Measurements from ENCODE around the gene PUSL1. TPM values are rescaled to one million over a fixed set of nuclear protein-coding genes. Genes with fewer than 3 reads are reported as not detected.

PUSL1 gene
- total RNA-seq, 1 donor from 2014 or later = 9.8 TPM

- DNase-seq (ENCODE audit: low read depth in 2 of 2) = peak in 1 of 2 donors; percentile 25
Observed at GRCh38 chr1:1293263-1294249, 14.8 kb upstream of the PUSL1 start.

GRCh38 chr1:1294250-1294890, 14.0 kb upstream of the PUSL1 start:
- no peak for DNase-seq (ENCODE audit: low read depth in 2 of 2)

GRCh38 chr1:1295154-1295923, 13.1 kb upstream of the PUSL1 start:
- no peak for DNase-seq (ENCODE audit: low read depth in 2 of 2)

GRCh38 chr1:1296070-1297061, 12.0 kb upstream of the PUSL1 start:
- DNase-seq (ENCODE audit: low read depth in 2 of 2) = no peak

GRCh38 chr1:1297802-1298424, 10.5 kb upstream of the PUSL1 start:
- no peak for DNase-seq (ENCODE audit: low read depth in 2 of 2)

- DNase-seq (ENCODE audit: low read depth in 2 of 2) = peak in 1 of 2 donors; percentile 50
Observed at GRCh38 chr1:1298861-1299685, 9.3 kb upstream of the PUSL1 start.

GRCh38 chr1:1299686-1300351, 8.6 kb upstream of the PUSL1 start:
- DNase-seq (ENCODE audit: low read depth in 2 of 2) = no peak

GRCh38 chr1:1300352-1300739, 8.1 kb upstream of the PUSL1 start:
- DNase-seq (ENCODE audit: low read depth in 2 of 2) = no peak

- no peak for DNase-seq (ENCODE audit: low read depth in 2 of 2)
Observed at GRCh38 chr1:1302006-1302430, 6.4 kb upstream of the PUSL1 start.

GRCh38 chr1:1302951-1303509, 5.4 kb upstream of the PUSL1 start:
- no peak for DNase-seq (ENCODE audit: low read depth in 2 of 2)

- DNase-seq (ENCODE audit: low read depth in 2 of 2) = no peak
Observed at GRCh38 chr1:1303736-1304135, 4.7 kb upstream of the PUSL1 start.

- DNase-seq (ENCODE audit: low read depth in 2 of 2) = peak in 1 of 2 donors; percentile 53
Observed at GRCh38 chr1:1304331-1305299, 3.8 kb upstream of the PUSL1 start.

GRCh38 chr1:1305300-1306069, 2.9 kb upstream of the PUSL1 start:
- peak in 1 of 2 donors; percentile 53 for DNase-seq (ENCODE audit: low read depth in 2 of 2)

- no peak for DNase-seq (ENCODE audit: low read depth in 2 of 2)
Observed at GRCh38 chr1:1306070-1306660, 2.2 kb upstream of the PUSL1 start.

- DNase-seq (ENCODE audit: low read depth in 2 of 2) = no peak
Observed at GRCh38 chr1:1306661-1307260, 1.6 kb upstream of the PUSL1 start.
